T-helper 2 cell (primary cell): ENCODE data around the gene SIRT5.

Source experiments
- DNase-seq, 5 experiments: peaks; one replicate each; pipeline versions ENCODE4 v3.0.0 to v3.0.0-alpha.2; 2012 to 2022
- total RNA-seq, 2 donors: gene quantifications; one replicate each; lab custom pipeline; 2026; lab: John Stamatoyannopoulos, UW

The SIRT5 gene
- 14.3 to 22.4 reads per million in 2 donors for total RNA-seq

GRCh38 chr6:13574571-13575376 is at the start of gene SIRT5:
Gene SIRT5 (plus strand): TSS chr6:13574601. CDS start chr6:13584111, 9,510 bp downstream.
- peak; percentile 43 to 87 (median 68) for DNase-seq

- no peak for DNase-seq
These were observed 49.4 kb upstream of the SIRT5 start for GRCh38 chr6:13524801-13525508.

- DNase-seq = no peak
These were observed 48.1 kb upstream of the SIRT5 start for GRCh38 chr6:13526357-13526726.

GRCh38 chr6:13526727-13527670 is 47.4 kb upstream of the SIRT5 start:
- DNase-seq = peak in 1 of 5 experiments; percentile 13

GRCh38 chr6:13527671-13528056 is 46.7 kb upstream of the SIRT5 start:
- DNase-seq = no peak

- DNase-seq = no peak
These were observed 46.2 kb upstream of the SIRT5 start for GRCh38 chr6:13528232-13528631.

GRCh38 chr6:13528777-13529343 is 45.5 kb upstream of the SIRT5 start:
- DNase-seq = no peak

- no peak for DNase-seq
These were observed 42.4 kb upstream of the SIRT5 start for GRCh38 chr6:13531956-13532355.

- DNase-seq = no peak
These were observed 39.9 kb upstream of the SIRT5 start for GRCh38 chr6:13534536-13534935.

- no peak for DNase-seq
These were observed 39.1 kb upstream of the SIRT5 start for GRCh38 chr6:13535306-13535705.

GRCh38 chr6:13536796-13537526 is 37.4 kb upstream of the SIRT5 start:
- no peak for DNase-seq

GRCh38 chr6:13537527-13537897 is 36.9 kb upstream of the SIRT5 start:
- no peak for DNase-seq

GRCh38 chr6:13538084-13538483 is 36.3 kb upstream of the SIRT5 start:
- peak in 1 of 5 experiments; percentile 7 for DNase-seq

- DNase-seq = no peak
These were observed 35.8 kb upstream of the SIRT5 start for GRCh38 chr6:13538600-13538999.

GRCh38 chr6:13539572-13539971 is 34.8 kb upstream of the SIRT5 start:
- DNase-seq = no peak

GRCh38 chr6:13541496-13541895 is 32.9 kb upstream of the SIRT5 start:
- DNase-seq = no peak

GRCh38 chr6:13544454-13545186 is 29.8 kb upstream of the SIRT5 start:
- DNase-seq = no peak

GRCh38 chr6:13545885-13546284 is 28.5 kb upstream of the SIRT5 start:
- DNase-seq = no peak

GRCh38 chr6:13548500-13549210 is 25.7 kb upstream of the SIRT5 start:
- no peak for DNase-seq

GRCh38 chr6:13550656-13551055 is 23.7 kb upstream of the SIRT5 start:
- no peak for DNase-seq

GRCh38 chr6:13553646-13554045 is 20.8 kb upstream of the SIRT5 start:
- DNase-seq = no peak
